ENCODE measurements around the gene UQCC2.

UQCC2 gene

GRCh38 chr6:33711140-33712129 lies at the start of gene UQCC2:
TSS of gene UQCC2 (minus strand) at chr6:33711700. CDS start at chr6:33711686, 14 bp downstream.
- peak; percentile 98 for DNase-seq (ENCODE audit: low spot score)

DNA sequence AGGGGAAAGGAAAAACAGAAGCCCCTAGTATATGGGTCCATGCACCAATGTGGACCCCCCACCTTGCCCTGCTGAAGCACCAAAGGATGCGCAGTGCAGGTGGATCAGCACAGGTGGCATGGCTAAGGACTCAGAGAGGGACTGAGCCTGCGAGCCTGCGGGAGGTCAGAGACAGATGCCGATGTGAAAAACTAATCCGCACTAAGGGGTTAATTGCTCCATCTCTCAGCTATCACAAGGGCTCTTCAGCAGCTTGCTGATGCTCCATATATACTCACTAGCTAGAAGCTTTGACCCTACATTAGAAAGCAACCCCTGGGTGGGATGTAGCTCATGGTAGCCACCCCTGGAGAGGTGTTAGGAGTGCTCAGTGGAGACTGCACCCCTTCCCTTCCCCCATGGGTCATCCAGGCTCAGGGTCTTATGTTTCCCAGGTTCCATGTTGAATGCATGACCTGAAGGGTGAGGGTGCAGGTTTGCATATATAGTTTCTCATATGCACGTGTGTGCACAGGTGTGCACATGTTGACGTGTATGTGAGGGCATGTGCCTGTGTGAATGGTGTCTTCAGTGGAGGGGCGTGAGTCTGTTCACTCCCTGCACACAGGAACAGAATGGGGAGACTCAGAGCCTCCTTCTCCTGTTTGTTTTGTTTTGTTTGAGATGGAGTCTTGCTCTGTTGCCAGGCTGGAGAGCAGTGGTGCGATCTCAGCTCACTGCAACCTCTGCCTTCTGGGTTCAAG lies 48.6 kb upstream of the UQCC2 start:
- DNase-seq (ENCODE audit: low spot score), result no peak

GRCh38 chr6:33758815-33759216 lies 47.3 kb upstream of the UQCC2 start:
- DNase-seq (ENCODE audit: low spot score), result no peak

DNA sequence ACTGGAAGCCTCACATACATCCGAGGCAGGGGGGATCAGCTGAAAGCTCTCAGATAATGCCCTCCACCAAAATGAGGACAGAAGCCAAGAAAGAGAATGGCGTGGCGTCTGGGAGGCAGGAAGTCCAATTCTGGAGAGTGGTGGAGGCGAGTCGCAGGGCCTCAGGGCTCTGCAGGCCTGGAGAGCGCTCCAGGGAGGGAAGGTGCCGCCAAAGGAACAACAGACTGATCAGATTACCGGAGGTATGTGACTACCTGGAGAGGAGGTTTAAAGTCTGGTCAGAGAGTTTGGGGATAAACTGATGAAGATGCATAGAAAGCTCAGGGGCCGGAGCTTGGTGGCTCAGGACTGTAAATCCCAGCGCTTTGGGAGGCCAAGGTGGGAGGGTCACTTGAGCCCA lies 46.4 kb upstream of the UQCC2 start:
- DNase-seq (ENCODE audit: low spot score), result no peak

DNA sequence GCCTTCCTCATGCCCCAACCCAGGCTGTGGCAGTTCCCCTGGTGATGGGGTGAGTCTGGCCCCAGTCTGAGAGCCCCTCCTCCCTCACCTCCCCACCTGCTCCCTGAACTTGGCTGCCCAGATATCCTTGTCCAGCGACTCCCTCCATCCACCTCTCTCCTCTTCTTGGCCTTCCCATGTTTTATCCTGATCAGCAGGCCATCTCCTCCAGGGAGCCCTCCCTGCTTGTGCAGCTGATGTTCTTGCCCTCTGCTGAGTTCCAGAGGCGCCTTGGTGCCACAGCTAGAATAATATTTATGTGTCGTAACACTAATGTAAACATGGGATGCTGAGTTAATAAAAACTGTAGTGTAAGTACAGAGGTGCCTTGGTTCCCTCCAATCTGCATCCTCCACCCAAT lies 45.6 kb upstream of the UQCC2 start:
- no peak for DNase-seq (ENCODE audit: low spot score)

DNA sequence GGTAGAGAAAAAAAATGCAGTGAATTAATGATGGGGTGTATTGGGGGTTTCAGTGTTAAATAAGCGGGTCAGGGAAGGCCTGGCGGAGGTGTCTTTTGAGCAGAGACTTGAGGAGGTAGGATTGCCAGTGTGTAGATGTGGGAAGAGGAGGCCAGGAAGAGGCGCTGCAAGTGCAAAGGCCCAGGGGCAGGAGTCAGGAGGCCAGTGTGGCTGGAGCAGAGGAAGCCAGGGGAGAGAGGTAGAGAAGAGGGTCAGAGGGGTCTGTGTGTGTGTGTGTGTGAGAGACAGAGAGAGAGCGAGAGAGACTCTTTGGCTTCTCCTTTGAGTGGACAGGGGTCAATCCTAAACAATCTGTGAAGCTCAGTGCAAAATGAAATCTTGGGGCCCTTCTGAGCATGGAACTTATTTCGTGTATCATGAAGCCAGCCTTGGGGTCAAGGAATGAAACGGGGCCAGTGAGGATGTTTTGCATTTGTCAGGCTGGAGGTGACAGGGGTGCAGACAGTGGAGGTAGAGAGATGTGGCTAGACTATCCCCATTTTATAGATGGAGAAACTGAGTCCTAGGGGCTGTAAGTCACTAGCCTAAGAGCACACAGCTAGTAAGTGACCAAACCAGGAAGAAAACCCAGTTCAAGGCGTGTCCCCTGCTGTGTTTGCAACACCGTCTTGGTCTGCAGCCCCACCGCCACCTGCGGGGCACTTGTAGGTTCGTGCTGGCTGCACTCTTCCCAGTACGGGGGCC lies 44.9 kb upstream of the UQCC2 start:
- no peak for DNase-seq (ENCODE audit: low spot score)

- no peak for DNase-seq (ENCODE audit: low spot score)
Measured at GRCh38 chr6:33755070-33755869, 43.8 kb upstream of the UQCC2 start.

GRCh38 chr6:33754222-33754621 lies 42.7 kb upstream of the UQCC2 start:
- DNase-seq (ENCODE audit: low spot score), result no peak

DNA sequence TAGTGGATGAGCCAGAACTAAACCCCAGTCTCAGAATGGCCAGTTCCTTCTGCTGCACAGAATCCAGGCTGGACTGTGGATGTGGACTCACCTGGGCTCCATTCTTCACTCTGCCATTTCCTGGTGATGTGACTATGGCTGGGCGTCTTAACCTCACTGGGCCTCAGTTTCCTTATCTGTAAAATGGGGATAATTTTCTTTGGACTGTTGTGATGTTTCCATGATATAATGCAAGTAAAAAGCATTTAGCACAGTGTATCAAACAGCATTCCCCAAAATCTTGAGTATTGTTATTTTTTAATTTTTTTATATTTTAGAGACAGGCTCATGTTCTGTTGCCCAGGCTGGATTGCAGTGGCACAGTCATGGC lies 41.1 kb upstream of the UQCC2 start:
- no peak for DNase-seq (ENCODE audit: low spot score)

- no peak for DNase-seq (ENCODE audit: low spot score)
Measured at GRCh38 chr6:33751771-33752645, 40.5 kb upstream of the UQCC2 start.

DNA sequence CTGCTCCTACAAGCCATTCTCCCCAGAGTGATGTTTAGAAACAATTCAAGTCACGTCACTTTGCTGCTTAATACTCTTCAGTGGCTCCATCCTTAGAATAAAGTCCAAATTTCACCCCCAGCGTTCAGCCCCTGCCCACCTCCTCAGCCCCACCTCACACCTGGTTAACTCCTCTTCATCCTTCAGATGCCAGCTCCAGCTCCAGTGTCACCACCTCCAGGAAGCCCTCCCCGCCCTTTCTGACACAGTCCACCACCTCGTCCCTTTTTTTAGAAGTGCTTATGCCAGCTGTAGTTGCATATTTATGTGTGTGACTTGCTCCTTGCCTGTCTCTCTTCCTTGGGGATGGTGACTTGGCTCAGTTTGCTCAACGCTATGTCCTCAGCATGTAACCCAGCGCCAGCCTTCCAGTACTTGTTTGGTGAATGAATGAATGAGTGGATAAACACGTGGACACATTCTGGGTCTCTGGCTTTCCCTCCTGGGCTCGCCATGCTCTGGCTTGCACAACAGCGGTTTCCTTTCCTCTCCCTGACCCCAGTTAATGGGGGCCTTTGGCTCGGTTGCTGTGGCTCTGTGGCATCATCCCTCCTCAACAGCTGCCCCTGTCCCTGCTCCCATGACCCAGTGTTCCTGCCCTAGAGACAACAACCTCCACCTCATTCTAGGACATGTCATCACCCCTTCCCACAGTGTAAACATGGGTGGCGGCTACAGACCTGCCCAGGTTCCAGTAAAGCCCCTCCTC lies 38.9 kb upstream of the UQCC2 start:
- DNase-seq (ENCODE audit: low spot score), result no peak

- no peak for DNase-seq (ENCODE audit: low spot score)
Measured at GRCh38 chr6:33749401-33749800, 37.9 kb upstream of the UQCC2 start.

- DNase-seq (ENCODE audit: low spot score), result no peak
Measured at GRCh38 chr6:33748841-33749240, 37.3 kb upstream of the UQCC2 start.

DNA sequence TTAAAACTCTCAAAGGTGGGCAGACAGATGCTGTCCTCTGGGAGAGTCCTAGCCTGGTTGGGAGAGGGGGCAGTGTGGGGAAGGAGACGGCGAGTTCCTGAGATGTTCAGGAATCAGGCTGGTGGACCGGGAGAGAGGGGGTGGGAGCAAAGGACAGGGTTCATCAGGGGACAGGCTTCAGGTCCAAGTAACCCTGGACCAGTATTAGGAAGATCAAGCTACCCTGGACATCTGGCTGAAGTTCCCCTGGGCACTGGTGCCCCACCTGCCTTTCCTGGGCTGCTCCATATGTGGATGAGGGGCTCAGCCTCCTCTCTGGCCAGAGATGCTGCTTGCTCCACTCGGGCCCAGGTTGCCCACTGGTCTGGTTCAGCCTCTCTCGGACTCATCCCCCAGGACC lies 36.3 kb upstream of the UQCC2 start:
- no peak for DNase-seq (ENCODE audit: low spot score)

- no peak for DNase-seq (ENCODE audit: low spot score)
Measured at GRCh38 chr6:33746651-33747100, 35.2 kb upstream of the UQCC2 start, which contains the start of gene IP6K3. TSS of gene IP6K3 (minus strand) at chr6:33746905. CDS start at chr6:33735476, 11,429 bp downstream.

- no peak for DNase-seq (ENCODE audit: low spot score)
Measured at GRCh38 chr6:33746036-33746600, 34.6 kb upstream of the UQCC2 start.

GRCh38 chr6:33745548-33745947 lies 34.0 kb upstream of the UQCC2 start:
- no peak for DNase-seq (ENCODE audit: low spot score)

GRCh38 chr6:33744895-33745546 lies 33.5 kb upstream of the UQCC2 start:
- no peak for DNase-seq (ENCODE audit: low spot score)

All from hematopoietic multipotent progenitor cell treated with erythropoietin and hydrocortisone succinate and interleukin-3 and kit ligand, for 15 days (in vitro differentiated cells).